ENCODE results near the gene TMEM87B.

The TMEM87B gene

GRCh38 chr2:112151701-112152440 lies 96.8 kb downstream of the TMEM87B start:
- DNase-seq (ENCODE audit: low read depth in 2 of 2): no peak

- DNase-seq (ENCODE audit: low read depth in 2 of 2): no peak
These were observed 97.6 kb downstream of the TMEM87B start for GRCh38 chr2:112152476-112153178.

- no peak for DNase-seq (ENCODE audit: low read depth in 2 of 2)
These were observed 98.1 kb downstream of the TMEM87B start for GRCh38 chr2:112153179-112153490.

- no peak for DNase-seq (ENCODE audit: low read depth in 2 of 2)
These were observed 98.4 kb downstream of the TMEM87B start for GRCh38 chr2:112153501-112153900.

- no peak for DNase-seq (ENCODE audit: low read depth in 2 of 2)
These were observed 99.4 kb downstream of the TMEM87B start for GRCh38 chr2:112154246-112155117.

- DNase-seq (ENCODE audit: low read depth in 2 of 2): no peak
These were observed 100.5 kb downstream of the TMEM87B start for GRCh38 chr2:112155331-112156151.

GRCh38 chr2:112156152-112156986 lies 101.3 kb downstream of the TMEM87B start:
- peak in 1 of 2 donors; percentile 20 for DNase-seq (ENCODE audit: low read depth in 2 of 2)

- no peak for DNase-seq (ENCODE audit: low read depth in 2 of 2)
These were observed 102.4 kb downstream of the TMEM87B start for GRCh38 chr2:112157472-112157871.

- DNase-seq (ENCODE audit: low read depth in 2 of 2): no peak
These were observed 104.4 kb downstream of the TMEM87B start for GRCh38 chr2:112159454-112159921.

GRCh38 chr2:112160283-112161250 lies 105.5 kb downstream of the TMEM87B start:
- no peak for DNase-seq (ENCODE audit: low read depth in 2 of 2)

- no peak for DNase-seq (ENCODE audit: low read depth in 2 of 2)
These were observed 106.5 kb downstream of the TMEM87B start for GRCh38 chr2:112161431-112162145.

GRCh38 chr2:112162341-112162740 lies 107.3 kb downstream of the TMEM87B start:
- DNase-seq (ENCODE audit: low read depth in 2 of 2): no peak

GRCh38 chr2:112162956-112163355 lies 107.9 kb downstream of the TMEM87B start:
- DNase-seq (ENCODE audit: low read depth in 2 of 2): no peak

GRCh38 chr2:112163541-112163981 lies 108.5 kb downstream of the TMEM87B start:
- DNase-seq (ENCODE audit: low read depth in 2 of 2): no peak

- no peak for DNase-seq (ENCODE audit: low read depth in 2 of 2)
These were observed 109.8 kb downstream of the TMEM87B start for GRCh38 chr2:112164876-112165275.

GRCh38 chr2:112165296-112165695 lies 110.2 kb downstream of the TMEM87B start:
- no peak for DNase-seq (ENCODE audit: low read depth in 2 of 2)

- DNase-seq (ENCODE audit: low read depth in 2 of 2): no peak
These were observed 111.9 kb downstream of the TMEM87B start for GRCh38 chr2:112166806-112167499.
